GM10248 (cell line): ENCODE measurements around the gene GTPBP2.

Experiments used
- CTCF ChIA-PET: fragments of 300-600 bp; sonication (Branson Sonifier 250); formaldehyde crosslinking; extraction: SDS; loops from one replicate; lab custom pipeline; 2021; ENCODE audit warnings: antibody characterized with exemption; lab: Yijun Ruan, JAX
- POLR2A ChIA-PET: fragments of 350-650 bp; sonication (Branson Sonifier 250); formaldehyde crosslinking; extraction: SDS; loops from one replicate; lab custom pipeline; 2020; ENCODE audit warnings: antibody characterized with exemption; lab: Yijun Ruan, JAX
- DNase-seq: peaks from one replicate; pipeline ENCODE4 v3.0.0; 2012; ENCODE audit errors: extremely low spot score
- CTCF ChIP-seq: IDR thresholded peaks from 2 replicates; pipeline ENCODE4 v1.5.1; 2012; ENCODE audit warnings: mild to moderate bottlenecking, low read depth; ENCODE audit errors: extremely low read depth, missing control alignments, control extremely low read depth

Gene GTPBP2

GRCh38 chr6:43579171-43579570, 49.9 kb downstream of the GTPBP2 start:
- TF ChIP-seq CTCF: no peak
- ChIA-PET CTCF (interaction anchor here (1.0 kb wide), 1 partner anchor 9 kb away, joined by 3 read pairs; no protein-coding TSS in a partner anchor), POLR2A (no interaction called here)
- no peak for DNase-seq

GRCh38 chr6:43578748-43579147, 50.3 kb downstream of the GTPBP2 start:
- ChIA-PET CTCF (interaction anchor here (1.0 kb wide), 1 partner anchor 9 kb away, joined by 3 read pairs; no protein-coding TSS in a partner anchor), POLR2A (no interaction called here)

GRCh38 chr6:43575772-43576551, 53.1 kb downstream of the GTPBP2 start, which contains the start of the genes POLH and XPO5:
Gene POLH (plus strand): TSS chr6:43576185. CDS start chr6:43582320, 6,135 bp downstream.
Gene XPO5 (minus strand): TSS chr6:43576038. CDS start chr6:43575864, 174 bp downstream.
- ChIA-PET CTCF (interaction anchor here (0.6 to 4.2 kb wide), 4 partner anchors 22 to 32 kb away, joined by 3 to 16 read pairs (median 4); no protein-coding TSS in a partner anchor), POLR2A (interaction anchor here (0.8 kb wide), 1 partner anchor 60 kb away, joined by 3 read pairs; the partner anchor contains the start of gene MAD2L1BP)
- peak; percentile 98 for DNase-seq
- peak; percentile 17 for TF ChIP-seq CTCF

More at GRCh38 chr6:43578748-43579147, 50.3 kb downstream of the GTPBP2 start:
- no peak for TF ChIP-seq CTCF
- DNase-seq: no peak

- ChIA-PET POLR2A (interaction anchor here (0.8 kb wide), 1 partner anchor 60 kb away, joined by 3 read pairs; the partner anchor contains the start of gene MAD2L1BP), CTCF (interaction anchor here (1.1 to 4.2 kb wide), 3 partner anchors 23 to 33 kb away, joined by 3 to 16 read pairs (median 5); no protein-coding TSS in a partner anchor)
- DNase-seq: no peak
- no peak for TF ChIP-seq CTCF
These were observed 53.8 kb downstream of the GTPBP2 start for GRCh38 chr6:43575105-43575771.

- TF ChIP-seq CTCF: no peak
- DNase-seq: no peak
- CTCF ChIA-PET: interaction anchor here (1.4 to 1.9 kb wide), 3 partner anchors 11 to 37 kb away, joined by 3 to 7 read pairs (median 3); no protein-coding TSS in a partner anchor
- POLR2A ChIA-PET: no interaction called here
These were observed 57.0 kb downstream of the GTPBP2 start for GRCh38 chr6:43572015-43572414.
